Measurements from ENCODE around the gene DMTF1.
"Not testable (repeated sequence)": the region's sequence is repeated elsewhere in the genome, so short reads cannot be mapped to it uniquely, and the experiment has no call there.

Gene DMTF1

GRCh38 chr7:87152112-87152896, at the start of gene DMTF1:
Gene DMTF1, plus strand, starts transcription at chr7:87152453. Its CDS starts 12,489 bp downstream, at chr7:87164942.
- peak within 1 kb of the TSS; percentile 80 for H3K4me3 ChIP-seq (ENCODE audit: low read depth, low read length)

- no peak overlapping the region for H3K4me3 ChIP-seq (ENCODE audit: low read depth, low read length)
Measured at GRCh38 chr7:87105401-87105800, 46.9 kb upstream of the DMTF1 start.

GRCh38 chr7:87106974-87107612, 45.2 kb upstream of the DMTF1 start:
- H3K4me3 ChIP-seq (ENCODE audit: low read depth, low read length), result no peak overlapping the region

GRCh38 chr7:87107949-87108776, 44.1 kb upstream of the DMTF1 start:
- no peak overlapping the region for H3K4me3 ChIP-seq (ENCODE audit: low read depth, low read length)

GRCh38 chr7:87110778-87111177, 41.5 kb upstream of the DMTF1 start:
- H3K4me3 ChIP-seq (ENCODE audit: low read depth, low read length), result no peak overlapping the region

- H3K4me3 ChIP-seq (ENCODE audit: low read depth, low read length), result no peak overlapping the region
Measured at GRCh38 chr7:87111877-87112276, 40.4 kb upstream of the DMTF1 start.

- H3K4me3 ChIP-seq (ENCODE audit: low read depth, low read length), result no peak overlapping the region
Measured at GRCh38 chr7:87113077-87113476, 39.2 kb upstream of the DMTF1 start.

GRCh38 chr7:87113904-87114303, 38.3 kb upstream of the DMTF1 start:
- H3K4me3 ChIP-seq (ENCODE audit: low read depth, low read length), result not testable (repeated sequence)

- H3K4me3 ChIP-seq (ENCODE audit: low read depth, low read length), result not testable (repeated sequence)
Measured at GRCh38 chr7:87115772-87116171, 36.5 kb upstream of the DMTF1 start.

- H3K4me3 ChIP-seq (ENCODE audit: low read depth, low read length), result no peak overlapping the region
Measured at GRCh38 chr7:87116315-87116714, 35.9 kb upstream of the DMTF1 start.

GRCh38 chr7:87119581-87119980, 32.7 kb upstream of the DMTF1 start:
- H3K4me3 ChIP-seq (ENCODE audit: low read depth, low read length), result no peak overlapping the region

GRCh38 chr7:87123105-87123504, 29.1 kb upstream of the DMTF1 start:
- no peak overlapping the region for H3K4me3 ChIP-seq (ENCODE audit: low read depth, low read length)

- H3K4me3 ChIP-seq (ENCODE audit: low read depth, low read length), result no peak overlapping the region
Measured at GRCh38 chr7:87127019-87127418, 25.2 kb upstream of the DMTF1 start.

GRCh38 chr7:87128861-87129267, 23.4 kb upstream of the DMTF1 start:
- H3K4me3 ChIP-seq (ENCODE audit: low read depth, low read length), result no peak overlapping the region

GRCh38 chr7:87129332-87129731, 22.9 kb upstream of the DMTF1 start:
- H3K4me3 ChIP-seq (ENCODE audit: low read depth, low read length), result no peak overlapping the region

- no peak overlapping the region for H3K4me3 ChIP-seq (ENCODE audit: low read depth, low read length)
Measured at GRCh38 chr7:87129848-87130247, 22.4 kb upstream of the DMTF1 start.

- H3K4me3 ChIP-seq (ENCODE audit: low read depth, low read length), result no peak overlapping the region
Measured at GRCh38 chr7:87131771-87132170, 20.5 kb upstream of the DMTF1 start.

GRCh38 chr7:87137271-87137670, 15.0 kb upstream of the DMTF1 start:
- H3K4me3 ChIP-seq (ENCODE audit: low read depth, low read length), result no peak overlapping the region

- no peak overlapping the region for H3K4me3 ChIP-seq (ENCODE audit: low read depth, low read length)
Measured at GRCh38 chr7:87139514-87139913, 12.7 kb upstream of the DMTF1 start.

GRCh38 chr7:87140271-87140748, 11.9 kb upstream of the DMTF1 start:
- H3K4me3 ChIP-seq (ENCODE audit: low read depth, low read length), result no peak overlapping the region

- H3K4me3 ChIP-seq (ENCODE audit: low read depth, low read length), result no peak overlapping the region
Measured at GRCh38 chr7:87144173-87144657, 8.0 kb upstream of the DMTF1 start.

Measured in iPS-11a (cell line).